Activated CD8-positive, alpha-beta memory T cell treated with anti-CD3 and anti-CD28 coated beads for 36 hours (primary cell): ENCODE measurements around the gene UPK1A. TPM values are rescaled to one million over a fixed set of nuclear protein-coding genes. Genes with fewer than 3 reads are reported as not detected.

Source experiments
- CTCF ChIA-PET: fragments of 350-600 bp; sonication (Branson Sonifier 250); formaldehyde crosslinking; loops from one replicate; lab custom pipeline; 2021; ENCODE audit warnings: antibody characterized with exemption; lab: Charles Lee
- POLR2A ChIA-PET: fragments of 350-600 bp; sonication (Branson Sonifier 250); formaldehyde crosslinking; loops from one replicate; lab custom pipeline; 2021; ENCODE audit warnings: antibody characterized with exemption; lab: Charles Lee
- total RNA-seq, 2 experiments: library from RNA; stranded (reverse); gene quantifications; one replicate each; pipeline ENCODE4 v1.2.3, GENCODE V29; 2021

The UPK1A gene
- total RNA-seq, 2 experiments from 2014 or later, result 0.23 to 0.38 TPM

DNA sequence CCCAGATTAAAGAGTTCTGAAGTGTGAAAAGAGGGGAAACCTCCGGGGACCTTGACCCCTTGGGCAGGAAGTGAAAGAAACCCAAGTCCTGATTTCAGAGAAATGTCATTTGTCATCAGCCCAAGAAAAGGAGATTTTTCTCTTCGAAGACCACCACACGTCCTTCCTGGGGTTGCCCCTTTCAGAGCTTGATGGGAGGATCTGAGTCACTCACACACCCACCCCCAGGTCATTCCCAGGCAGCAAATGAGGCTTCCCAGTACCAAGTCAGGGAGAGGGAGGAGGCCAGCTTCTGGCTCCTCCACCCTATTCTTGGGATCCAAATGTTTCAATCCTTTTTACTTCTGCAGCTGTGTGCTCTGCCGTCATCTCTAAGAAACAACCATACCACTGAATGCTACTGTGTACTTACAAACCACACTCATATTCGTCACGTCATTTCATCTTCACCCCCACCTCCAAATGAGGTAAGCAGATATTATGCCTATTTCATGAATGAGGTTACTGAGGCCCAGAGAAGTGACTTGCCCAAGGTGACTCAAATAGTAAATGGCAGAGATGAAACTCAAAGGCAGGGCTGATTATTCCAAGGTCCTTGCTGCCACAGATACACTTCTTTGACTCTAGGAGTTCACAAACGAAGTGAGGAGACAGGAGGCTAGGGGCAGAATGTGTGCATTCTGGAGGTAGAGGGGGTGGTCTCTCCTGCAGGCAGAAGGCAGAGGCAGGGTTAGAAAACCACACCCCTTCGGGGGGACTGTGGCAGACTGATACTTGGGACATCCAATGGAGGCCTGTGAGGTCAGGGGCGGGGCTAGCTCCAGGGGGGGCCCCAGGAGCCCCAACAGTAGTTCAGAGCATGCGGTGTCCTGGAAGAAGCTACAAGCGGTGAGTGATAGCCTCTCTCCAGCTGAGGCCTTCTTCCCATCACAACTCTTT lies 46.5 kb downstream of the UPK1A start:
- POLR2A ChIA-PET, result interaction anchor here (0.6 to 6.2 kb wide), 9 partner anchors 9 to 366 kb away, joined by 3 to 56 read pairs (median 8); partner anchors contain the start of genes IGFLR1, PSENEN and U2AF1L4
- CTCF ChIA-PET, result interaction anchor here (1.1 to 6.6 kb wide), 7 partner anchors 13 to 193 kb away, joined by 3 to 67 read pairs (median 9); partner anchors contain the start of genes IGFLR1, LIN37 and ZBTB32

DNA sequence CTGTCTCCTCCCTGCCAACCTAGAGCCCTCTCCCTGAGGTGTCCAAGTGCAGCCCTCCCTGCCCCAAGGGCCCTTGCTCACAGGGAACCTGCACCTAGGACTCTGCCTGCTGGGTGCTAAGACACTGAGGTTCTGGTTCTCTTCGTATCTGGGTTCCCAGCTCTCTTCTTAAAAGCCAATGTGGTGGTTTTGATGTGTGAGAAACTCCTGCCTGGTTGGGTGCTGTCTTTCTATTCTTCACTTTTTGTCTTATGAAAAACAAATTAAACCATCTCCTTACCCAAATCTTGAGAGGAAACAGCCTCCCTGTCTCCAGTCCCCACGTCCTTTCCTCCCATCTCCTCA lies 47.2 kb downstream of the UPK1A start:
- ChIA-PET CTCF (interaction anchor here (1.1 to 6.6 kb wide), 6 partner anchors 13 to 192 kb away, joined by 3 to 67 read pairs (median 10); partner anchors contain the start of genes IGFLR1, LIN37 and ZBTB32), POLR2A (interaction anchor here (0.8 to 6.2 kb wide), 6 partner anchors 8 to 366 kb away, joined by 3 to 56 read pairs (median 14); partner anchors contain the start of genes PSENEN and U2AF1L4)

DNA sequence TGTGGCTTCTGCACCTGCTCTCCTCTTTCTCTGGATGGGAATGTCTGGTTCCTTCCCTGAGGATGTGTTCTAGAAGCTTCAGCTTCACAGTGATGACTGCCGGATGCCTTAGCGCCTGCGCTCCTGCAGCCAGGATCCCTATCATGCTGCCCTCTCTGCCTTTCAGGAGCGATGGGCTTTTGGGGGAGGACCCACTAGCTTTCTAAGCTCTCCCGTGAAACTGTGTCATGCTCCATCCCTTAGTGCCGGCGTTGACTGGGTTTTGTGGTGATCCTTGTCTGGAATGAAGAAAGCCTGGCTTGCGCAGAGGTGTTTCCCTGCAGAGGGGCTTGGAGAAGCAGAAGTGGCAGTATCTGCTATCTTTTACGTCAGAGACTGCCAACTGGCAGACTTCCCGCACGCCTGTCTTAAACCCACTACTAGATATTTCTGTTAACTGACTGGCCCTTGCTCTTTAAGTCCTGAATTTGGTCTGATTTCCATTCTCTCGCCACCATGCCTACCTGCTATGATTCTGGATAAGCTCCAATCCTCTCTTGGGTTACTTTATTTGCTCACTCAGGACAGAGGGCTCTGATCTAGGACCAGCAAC lies 47.7 kb downstream of the UPK1A start:
- CTCF ChIA-PET, result interaction anchor here (1.9 to 6.6 kb wide), 4 partner anchors 14 to 27 kb away, joined by 9 to 67 read pairs (median 22); partner anchors contain the start of gene ZBTB32
- POLR2A ChIA-PET, result interaction anchor here (0.8 to 6.2 kb wide), 5 partner anchors 8 to 31 kb away, joined by 3 to 56 read pairs (median 17); partner anchors contain the start of genes PSENEN and U2AF1L4

DNA sequence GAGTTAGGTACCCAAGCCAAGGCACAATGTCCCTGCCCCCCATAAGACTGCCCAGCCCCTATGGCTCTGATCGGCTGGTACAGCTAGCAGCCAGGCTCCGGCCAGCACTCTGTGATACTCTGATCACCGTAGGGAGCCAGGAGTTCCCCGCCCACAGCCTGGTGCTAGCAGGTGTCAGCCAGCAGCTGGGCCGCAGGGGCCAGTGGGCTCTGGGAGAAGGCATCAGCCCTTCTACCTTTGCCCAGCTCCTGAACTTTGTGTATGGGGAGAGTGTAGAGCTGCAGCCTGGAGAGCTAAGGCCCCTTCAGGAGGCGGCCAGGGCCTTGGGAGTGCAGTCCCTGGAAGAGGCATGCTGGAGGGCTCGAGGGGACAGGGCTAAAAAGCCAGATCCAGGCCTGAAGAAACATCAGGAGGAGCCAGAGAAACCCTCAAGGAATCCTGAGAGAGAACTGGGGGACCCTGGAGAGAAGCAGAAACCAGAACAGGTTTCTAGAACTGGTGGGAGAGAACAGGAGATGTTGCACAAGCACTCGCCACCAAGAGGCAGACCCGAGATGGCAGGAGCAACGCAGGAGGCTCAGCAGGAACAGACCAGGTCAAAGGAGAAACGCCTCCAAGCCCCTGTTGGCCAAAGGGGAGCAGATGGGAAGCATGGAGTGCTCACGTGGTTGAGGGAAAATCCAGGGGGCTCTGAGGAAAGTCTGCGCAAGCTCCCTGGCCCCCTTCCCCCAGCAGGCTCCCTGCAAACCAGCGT lies 48.5 kb downstream of the UPK1A start:
- ChIA-PET POLR2A (interaction anchor here (2.3 to 6.2 kb wide), 3 partner anchors 12 to 30 kb away, joined by 17 to 56 read pairs (median 26); partner anchors contain the start of genes PSENEN and U2AF1L4), CTCF (interaction anchor here (1.0 to 6.6 kb wide), 6 partner anchors 15 to 105 kb away, joined by 4 to 67 read pairs (median 10); partner anchors contain the start of gene ZBTB32)

DNA sequence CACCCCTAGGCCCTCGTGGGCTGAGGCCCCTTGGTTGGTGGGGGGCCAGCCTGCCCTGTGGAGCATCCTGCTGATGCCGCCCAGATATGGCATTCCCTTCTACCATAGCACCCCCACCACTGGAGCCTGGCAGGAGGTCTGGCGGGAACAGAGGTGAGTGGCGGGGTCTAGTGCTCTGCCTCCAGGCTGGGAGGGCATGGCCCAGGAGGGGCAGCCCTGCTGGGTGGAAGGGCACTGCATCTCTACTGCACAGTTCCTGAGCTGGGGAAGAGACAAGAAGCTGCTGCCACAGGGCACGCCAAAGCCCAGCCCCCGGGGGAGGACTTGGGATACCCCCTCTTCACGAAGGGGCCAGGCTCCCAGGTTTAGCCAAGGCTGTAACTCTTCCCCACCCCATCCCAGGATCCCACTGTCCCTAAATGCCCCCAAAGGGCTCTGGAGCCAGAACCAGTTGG lies 49.1 kb downstream of the UPK1A start:
- ChIA-PET POLR2A (interaction anchor here (0.7 to 6.2 kb wide), 2 partner anchors 13 to 29 kb away, joined by 8 to 56 read pairs; no protein-coding TSS in a partner anchor), CTCF (interaction anchor here (0.9 to 6.6 kb wide), 6 partner anchors 10 to 104 kb away, joined by 3 to 67 read pairs (median 4); partner anchors contain the start of gene ZBTB32)

DNA sequence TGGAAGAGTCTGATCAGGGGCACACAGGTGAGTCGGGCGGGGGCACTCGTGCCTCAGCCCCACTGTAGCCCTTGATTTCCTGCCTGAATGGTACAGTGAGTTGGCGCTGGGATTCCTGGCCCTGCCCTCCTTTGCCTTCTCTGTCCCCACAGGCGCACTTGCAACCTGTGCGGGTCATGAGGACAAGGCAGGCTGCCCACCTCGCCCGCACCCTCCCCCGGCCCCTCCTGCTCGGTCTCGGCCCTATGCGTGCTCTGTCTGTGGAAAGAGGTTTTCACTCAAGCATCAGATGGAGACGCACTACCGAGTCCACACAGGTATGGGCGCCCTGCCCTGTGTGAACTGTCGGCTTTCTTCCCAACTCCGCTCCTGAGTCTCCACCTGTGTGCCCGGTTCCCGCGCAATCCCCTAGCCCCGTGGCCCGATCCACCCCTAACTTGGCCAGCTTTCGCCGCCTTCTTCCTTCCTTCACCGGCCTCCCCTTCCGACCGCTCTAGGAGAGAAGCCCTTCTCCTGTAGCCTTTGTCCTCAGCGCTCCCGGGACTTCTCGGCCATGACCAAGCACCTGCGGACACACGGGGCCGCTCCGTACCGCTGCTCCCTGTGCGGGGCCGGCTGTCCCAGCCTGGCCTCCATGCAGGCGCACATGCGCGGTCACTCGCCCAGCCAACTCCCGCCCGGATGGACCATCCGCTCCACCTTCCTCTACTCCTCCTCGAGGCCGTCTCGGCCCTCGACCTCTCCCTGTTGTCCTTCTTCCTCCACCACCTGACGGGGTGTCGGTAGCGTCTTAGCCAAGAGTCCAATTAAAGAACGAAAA lies 49.9 kb downstream of the UPK1A start:
- ChIA-PET CTCF (interaction anchor here (0.6 to 6.6 kb wide), 8 partner anchors 11 to 167 kb away, joined by 3 to 67 read pairs (median 4); partner anchors contain the start of gene ZBTB32), POLR2A (interaction anchor here (0.7 to 6.2 kb wide), 2 partner anchors 14 to 29 kb away, joined by 8 to 56 read pairs; no protein-coding TSS in a partner anchor)

DNA sequence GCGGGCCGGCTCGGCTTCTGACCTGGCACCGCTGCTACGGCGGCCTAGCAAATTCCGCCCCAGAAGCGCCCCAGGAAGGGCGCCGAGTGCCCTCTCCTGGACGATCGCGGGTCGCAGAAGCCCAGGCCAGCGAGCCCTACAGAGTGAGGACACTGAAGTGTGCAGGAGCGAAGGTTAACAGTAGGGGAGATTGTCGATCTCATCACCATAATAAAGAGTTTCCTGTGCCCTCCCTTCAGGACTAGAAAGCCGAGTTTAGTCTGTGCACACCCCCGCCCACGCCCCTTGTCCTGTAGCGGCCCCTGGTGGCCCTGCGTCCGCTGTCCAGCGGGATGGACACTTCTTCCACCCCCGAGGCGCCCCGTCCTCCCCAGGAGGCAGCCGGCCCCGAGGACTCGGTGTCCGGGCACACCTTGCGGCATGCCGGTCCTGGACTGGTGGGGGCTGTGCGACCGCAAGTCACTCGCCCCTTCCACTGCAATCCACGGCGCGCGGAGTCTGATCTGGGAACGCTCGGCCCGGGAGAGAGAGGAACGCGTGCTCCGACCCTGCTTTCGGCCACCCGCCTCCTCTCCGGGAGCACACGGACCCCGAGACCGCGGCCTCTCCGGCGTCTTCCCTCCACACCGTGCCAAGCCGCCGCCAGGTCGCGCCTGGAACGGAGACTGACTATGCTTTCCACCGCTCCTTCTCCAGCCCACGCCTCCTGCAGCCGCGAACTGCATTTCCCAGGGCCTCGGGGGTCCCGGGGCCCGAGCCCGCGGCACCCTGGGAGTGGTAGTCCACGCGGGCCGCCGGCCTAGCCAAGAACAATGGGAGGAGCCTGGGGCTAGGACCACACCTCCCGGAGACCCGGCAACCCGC lies 50.7 kb downstream of the UPK1A start:
- ChIA-PET CTCF (interaction anchor here (2.1 kb wide), 1 partner anchor 23 kb away, joined by 7 read pairs; no protein-coding TSS in a partner anchor), POLR2A (interaction anchor here (1.8 kb wide), 1 partner anchor 69 kb away, joined by 4 read pairs; the partner anchor contains the start of gene COX6B1)

DNA sequence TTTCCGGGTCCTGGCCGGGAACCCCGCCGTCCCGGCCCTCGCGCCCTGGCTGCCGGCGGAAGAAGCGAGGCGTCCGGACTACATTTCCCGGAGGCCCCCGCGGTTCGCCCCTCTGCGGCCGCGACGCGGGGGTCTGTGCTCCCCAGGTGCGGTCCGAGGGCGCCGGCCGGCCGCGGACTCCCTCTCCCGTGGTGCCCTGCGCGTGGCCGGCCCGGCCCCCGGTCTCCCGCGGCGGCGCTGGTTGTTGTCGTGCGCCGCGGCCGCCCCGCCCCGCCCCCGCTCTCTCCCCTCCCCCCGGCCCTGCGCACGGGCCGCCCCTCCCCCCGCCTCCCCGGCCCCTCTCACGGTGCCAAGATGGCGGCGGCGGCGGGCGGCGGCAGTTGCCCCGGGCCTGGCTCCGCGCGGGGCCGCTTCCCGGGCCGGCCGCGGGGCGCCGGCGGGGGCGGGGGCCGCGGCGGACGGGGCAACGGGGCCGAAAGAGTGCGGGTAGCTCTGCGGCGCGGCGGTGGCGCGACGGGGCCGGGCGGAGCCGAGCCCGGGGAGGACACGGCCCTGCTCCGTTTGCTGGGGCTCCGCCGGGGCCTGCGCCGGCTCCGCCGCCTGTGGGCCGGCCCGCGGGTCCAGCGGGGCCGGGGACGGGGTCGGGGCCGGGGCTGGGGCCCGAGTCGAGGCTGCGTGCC lies 51.5 kb downstream of the UPK1A start, which contains the start of gene KMT2B:
Gene KMT2B (plus strand): TSS at position 339 of the 680 bp plus-strand sequence. CDS start 16 bp downstream, at position 355.
- POLR2A ChIA-PET, result interaction anchor here (1.4 to 1.8 kb wide), 4 partner anchors 19 to 70 kb away, joined by 4 to 11 read pairs (median 5); partner anchors contain the start of genes COX6B1, PSENEN and U2AF1L4
- CTCF ChIA-PET, result interaction anchor here (1.1 to 2.1 kb wide), 2 partner anchors 16 to 22 kb away, joined by 5 to 7 read pairs; no protein-coding TSS in a partner anchor

DNA sequence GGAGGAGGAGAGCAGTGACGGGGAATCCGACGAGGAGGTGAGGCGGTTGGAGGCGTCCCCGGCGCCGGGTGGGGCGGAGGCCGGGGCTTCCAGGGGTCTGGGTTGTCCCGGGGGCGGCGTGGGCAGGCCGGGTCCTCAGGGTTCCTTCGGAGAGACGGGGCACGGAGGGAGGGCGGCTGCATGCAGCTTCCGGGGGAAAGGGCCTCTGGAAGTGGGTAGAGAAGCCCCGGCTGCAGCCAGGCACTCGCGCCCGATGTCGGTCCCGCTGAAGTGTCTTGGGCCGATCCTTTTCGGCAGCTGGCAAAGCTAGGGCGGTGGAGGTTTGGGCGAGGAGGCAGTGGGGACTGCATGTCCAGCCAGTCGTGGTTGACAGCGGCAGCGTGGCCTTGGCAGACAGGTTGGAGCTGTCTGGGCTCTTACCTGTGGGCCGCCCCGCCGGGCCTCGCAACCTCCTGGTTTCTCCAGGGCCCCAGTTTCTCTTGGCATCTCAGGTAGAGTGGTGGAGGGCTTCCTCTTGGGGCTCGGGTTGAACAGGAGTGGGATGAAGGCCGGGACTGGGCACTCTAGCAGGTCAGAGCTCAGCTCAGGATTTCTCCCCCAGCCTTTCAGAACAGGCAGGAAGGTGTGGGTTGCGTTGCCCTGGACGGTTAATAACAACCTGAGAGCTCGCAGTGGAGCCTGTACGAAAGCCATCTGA lies 52.2 kb downstream of the UPK1A start:
- ChIA-PET POLR2A (interaction anchor here (0.5 to 1.8 kb wide), 10 partner anchors 8 to 180 kb away, joined by 3 to 11 read pairs (median 4); partner anchors contain the start of genes COX6B1, PSENEN and U2AF1L4), CTCF (interaction anchor here (1.1 to 2.5 kb wide), 4 partner anchors 17 to 101 kb away, joined by 5 to 11 read pairs (median 6); no protein-coding TSS in a partner anchor)

DNA sequence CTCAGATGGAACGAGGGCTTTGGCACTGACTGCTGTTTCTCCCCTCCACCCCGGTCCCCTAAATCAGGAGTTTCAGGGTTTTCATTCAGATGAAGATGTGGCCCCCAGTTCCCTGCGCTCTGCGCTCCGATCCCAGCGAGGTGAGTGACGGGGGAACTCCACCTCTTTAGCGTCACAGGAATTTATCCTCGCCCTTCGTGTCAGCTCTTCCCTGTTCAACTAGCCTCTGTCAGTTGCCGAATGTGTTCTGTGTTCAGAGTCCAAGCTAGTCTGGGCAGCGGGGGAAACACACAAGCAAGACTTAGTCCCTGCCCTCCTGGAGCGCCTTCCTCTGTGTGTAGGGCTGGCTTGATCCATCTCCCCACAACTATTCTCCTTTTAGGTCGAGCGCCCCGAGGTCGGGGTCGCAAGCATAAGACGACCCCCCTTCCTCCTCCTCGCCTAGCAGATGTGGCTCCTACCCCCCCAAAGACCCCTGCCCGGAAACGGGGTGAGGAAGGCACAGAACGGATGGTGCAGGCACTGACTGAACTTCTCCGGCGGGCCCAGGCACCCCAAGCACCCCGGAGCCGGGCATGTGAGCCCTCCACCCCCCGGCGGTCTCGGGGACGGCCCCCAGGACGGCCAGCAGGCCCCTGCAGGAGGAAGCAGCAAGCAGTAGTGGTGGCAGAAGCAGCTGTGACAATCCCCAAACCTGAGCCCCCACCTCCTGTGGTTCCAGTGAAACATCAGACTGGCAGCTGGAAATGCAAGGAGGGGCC lies 53.3 kb downstream of the UPK1A start:
- POLR2A ChIA-PET, result interaction anchor here (0.5 to 2.8 kb wide), 10 partner anchors 10 to 71 kb away, joined by 3 to 11 read pairs (median 5); partner anchors contain the start of genes COX6B1, PSENEN and U2AF1L4
- CTCF ChIA-PET, result interaction anchor here (1.1 to 2.5 kb wide), 5 partner anchors 18 to 100 kb away, joined by 5 to 11 read pairs (median 5); no protein-coding TSS in a partner anchor

DNA sequence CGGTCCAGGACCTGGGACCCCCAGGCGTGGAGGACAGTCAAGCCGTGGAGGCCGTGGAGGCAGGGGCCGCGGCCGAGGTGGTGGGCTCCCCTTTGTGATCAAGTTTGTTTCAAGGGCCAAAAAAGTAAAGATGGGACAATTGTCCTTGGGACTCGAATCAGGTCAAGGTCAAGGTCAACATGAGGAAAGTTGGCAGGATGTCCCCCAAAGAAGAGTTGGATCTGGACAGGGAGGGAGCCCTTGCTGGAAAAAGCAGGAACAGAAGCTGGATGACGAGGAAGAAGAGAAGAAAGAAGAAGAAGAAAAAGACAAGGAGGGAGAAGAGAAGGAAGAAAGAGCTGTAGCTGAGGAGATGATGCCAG lies 53.8 kb downstream of the UPK1A start:
- ChIA-PET POLR2A (interaction anchor here (0.6 to 2.8 kb wide), 2 partner anchors 13 to 20 kb away, joined by 3 to 10 read pairs; no protein-coding TSS in a partner anchor), CTCF (interaction anchor here (0.8 to 2.5 kb wide), 3 partner anchors 21 to 100 kb away, joined by 5 to 11 read pairs (median 6); no protein-coding TSS in a partner anchor)

DNA sequence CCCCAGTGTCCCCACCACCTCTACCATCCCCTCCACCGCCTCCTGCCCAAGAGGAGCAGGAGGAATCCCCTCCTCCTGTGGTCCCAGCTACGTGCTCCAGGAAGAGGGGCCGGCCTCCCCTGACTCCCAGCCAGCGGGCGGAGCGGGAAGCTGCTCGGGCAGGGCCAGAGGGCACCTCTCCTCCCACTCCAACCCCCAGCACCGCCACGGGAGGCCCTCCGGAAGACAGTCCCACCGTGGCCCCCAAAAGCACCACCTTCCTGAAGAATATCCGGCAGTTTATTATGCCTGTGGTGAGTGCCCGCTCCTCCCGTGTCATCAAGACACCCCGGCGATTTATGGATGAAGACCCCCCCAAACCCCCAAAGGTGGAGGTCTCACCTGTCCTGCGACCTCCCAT lies 54.3 kb downstream of the UPK1A start:
- ChIA-PET CTCF (interaction anchor here (0.8 to 2.5 kb wide), 3 partner anchors 20 to 99 kb away, joined by 5 to 11 read pairs (median 6); no protein-coding TSS in a partner anchor), POLR2A (interaction anchor here (0.6 to 2.8 kb wide), 3 partner anchors 12 to 19 kb away, joined by 3 to 10 read pairs (median 4); no protein-coding TSS in a partner anchor)

DNA sequence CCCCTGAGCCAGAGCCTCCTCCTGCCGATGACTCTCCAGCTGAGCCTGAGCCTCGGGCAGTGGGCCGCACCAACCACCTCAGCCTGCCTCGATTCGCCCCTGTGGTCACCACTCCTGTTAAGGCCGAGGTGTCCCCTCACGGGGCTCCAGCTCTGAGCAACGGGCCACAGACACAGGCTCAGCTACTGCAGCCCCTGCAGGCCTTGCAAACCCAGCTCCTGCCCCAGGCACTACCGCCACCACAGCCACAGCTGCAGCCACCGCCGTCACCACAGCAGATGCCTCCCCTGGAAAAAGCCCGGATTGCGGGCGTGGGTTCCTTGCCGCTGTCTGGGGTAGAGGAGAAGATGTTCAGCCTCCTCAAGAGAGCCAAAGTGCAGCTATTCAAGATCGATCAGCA lies 55.1 kb downstream of the UPK1A start:
- ChIA-PET CTCF (no interaction called here), POLR2A (interaction anchor here (0.6 to 2.8 kb wide), 5 partner anchors 8 to 157 kb away, joined by 3 to 10 read pairs (median 3); no protein-coding TSS in a partner anchor)
